HS-27A (cell line): ENCODE measurements around the gene GTPBP4.

Experiments
- DNase-seq: peaks from one replicate; pipeline ENCODE4 v3.0.0-alpha.2; 2012; ENCODE audit warnings: low read depth, missing footprints

Gene GTPBP4

DNA sequence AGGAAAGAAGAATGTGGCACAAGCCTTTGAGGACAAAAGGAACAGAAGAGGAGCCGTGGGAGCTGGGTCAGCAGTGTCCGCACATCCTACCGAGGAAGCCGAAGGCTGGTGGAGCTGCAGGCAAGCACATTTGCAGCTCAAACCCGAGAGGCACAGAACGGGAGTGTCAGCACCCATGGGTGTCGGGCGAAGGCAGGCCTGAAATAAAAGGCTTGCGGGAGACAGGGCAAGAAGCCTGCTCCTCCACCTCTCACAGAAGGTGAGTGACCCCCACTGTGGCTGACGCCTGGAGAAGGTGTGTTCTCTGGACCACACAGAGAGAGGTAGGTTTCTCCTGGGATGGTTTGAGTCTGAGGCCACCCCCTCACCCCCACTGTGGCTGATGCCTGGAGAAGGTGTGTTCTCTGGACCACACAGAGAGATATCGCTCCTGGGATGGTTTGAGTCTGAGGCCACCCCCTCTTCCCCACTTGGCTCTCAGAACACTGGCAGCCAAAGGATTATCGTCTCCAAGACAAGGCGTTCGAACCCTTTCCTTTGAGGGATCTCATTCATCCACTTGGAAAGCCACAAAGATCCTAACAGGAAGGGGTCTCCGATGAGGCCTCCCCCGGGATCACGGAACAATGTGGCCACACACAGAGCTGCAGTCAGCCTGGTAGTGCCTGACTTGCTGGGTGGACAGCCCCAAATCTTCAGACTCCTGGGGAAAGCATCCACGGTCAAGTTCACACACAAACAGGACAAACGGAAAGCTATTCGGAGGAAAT lies 21.6 kb upstream of the GTPBP4 start:
- DNase-seq: no peak

DNA sequence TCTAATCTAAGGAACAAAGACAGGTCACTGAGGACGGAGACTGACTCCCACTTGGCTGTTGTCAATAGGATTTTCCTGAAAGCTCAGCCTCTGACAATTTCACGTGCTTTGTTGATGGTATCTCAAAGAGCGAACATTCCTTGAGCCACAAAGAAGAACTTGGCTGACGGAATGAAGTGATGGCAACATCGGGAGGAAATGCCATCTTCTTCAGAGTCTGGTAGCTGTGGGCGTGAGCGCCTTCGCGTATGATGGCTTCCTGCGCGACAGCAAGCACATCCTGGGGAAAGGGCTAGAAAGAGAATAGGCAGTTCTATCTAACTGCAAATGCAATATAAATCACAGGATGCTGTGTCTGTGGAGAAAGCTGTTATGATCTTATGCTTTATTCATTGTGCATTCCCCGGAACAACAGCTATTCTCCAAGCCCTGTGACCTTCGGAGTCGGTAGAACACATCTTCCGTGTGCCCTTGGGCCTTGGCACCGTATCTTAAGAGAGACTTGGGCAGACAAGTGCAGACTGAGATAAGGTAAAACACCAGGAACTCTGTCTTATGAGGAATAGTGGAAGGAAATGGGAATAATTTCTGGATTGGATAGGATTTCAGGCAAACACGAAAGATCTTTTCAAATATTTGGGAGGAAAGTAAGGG lies 19.6 kb upstream of the GTPBP4 start:
- no peak for DNase-seq

GRCh38 chr10:969473-970150 lies 18.6 kb upstream of the GTPBP4 start:
- DNase-seq: no peak

- DNase-seq: no peak
Measured at GRCh38 chr10:970311-971149, 17.7 kb upstream of the GTPBP4 start.

DNA sequence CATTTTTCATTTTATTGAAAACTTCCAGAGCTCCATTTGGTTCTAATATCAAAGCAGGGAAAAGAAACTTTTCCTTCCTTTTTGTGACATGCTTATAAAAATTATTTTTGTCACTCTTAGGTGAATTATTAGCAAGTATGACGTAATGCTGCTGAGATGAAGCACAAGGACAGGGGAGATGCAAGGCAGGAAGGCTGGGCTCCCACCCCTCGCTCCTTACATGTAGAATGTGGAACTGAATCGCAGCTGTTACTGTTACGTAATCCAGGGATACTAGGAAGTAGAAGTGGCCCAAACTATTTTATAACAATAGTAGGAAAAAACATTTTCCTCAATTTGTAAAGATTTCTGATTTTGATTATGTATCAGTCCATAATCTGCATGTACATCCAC lies 17.1 kb upstream of the GTPBP4 start:
- DNase-seq: no peak

- DNase-seq: no peak
Measured at GRCh38 chr10:971613-972012, 16.6 kb upstream of the GTPBP4 start.

DNA sequence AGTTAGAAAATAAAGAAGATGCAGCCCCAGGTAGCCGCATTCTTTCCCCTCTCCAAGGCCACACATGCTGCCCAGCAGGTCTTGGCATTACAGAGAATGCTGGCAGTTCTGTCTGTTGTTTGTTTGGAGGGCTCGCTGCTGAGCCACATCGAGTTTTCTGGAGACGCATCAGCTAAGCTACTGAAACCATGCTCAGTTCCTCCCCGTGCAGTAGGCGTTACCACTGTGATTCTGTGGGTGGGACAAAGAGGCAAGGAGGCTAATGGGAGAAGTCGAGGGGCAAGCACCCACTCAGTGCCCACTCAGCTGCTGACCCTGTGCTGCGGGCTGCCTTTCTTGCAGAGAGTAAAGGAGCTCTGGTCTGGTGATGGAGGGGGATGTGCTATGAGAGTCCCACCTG lies 15.5 kb upstream of the GTPBP4 start:
- DNase-seq: no peak

GRCh38 chr10:974038-974784 lies 14.0 kb upstream of the GTPBP4 start:
- no peak for DNase-seq

DNA sequence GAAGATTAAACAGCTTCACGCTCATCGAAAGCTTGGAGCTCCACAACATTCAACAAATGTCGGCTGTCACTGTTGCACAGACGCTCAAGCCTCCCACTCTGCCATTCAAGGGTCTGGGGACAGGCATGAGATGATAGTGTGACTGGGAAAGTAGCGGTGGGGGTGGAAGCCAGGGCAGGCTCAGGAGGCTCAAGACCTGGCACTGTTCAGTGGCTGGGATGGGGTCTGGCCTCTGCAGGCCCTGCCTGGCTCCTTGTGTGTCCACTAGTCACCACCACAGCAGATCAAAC lies 13.5 kb upstream of the GTPBP4 start:
- DNase-seq: no peak

DNA sequence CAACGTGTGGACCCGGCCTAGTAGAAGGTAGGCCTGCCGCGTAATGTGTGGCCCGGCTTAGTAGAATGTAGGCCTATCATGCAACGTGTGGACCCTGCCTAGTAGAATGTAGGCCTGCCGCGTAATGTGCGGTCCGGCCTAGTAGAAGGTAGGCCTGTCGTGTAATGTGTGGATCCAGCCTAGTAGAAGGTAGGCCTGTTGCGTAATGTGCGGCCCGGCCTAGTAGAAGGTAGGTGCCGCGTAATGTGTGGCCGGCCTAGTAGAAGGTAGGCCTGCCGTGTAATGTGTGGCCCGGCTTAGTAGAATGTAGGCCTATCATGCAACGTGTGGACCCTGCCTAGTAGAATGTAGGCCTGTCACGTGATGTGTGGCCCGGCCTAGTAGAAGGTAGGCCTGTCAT lies 11.9 kb upstream of the GTPBP4 start:
- no peak for DNase-seq

DNA sequence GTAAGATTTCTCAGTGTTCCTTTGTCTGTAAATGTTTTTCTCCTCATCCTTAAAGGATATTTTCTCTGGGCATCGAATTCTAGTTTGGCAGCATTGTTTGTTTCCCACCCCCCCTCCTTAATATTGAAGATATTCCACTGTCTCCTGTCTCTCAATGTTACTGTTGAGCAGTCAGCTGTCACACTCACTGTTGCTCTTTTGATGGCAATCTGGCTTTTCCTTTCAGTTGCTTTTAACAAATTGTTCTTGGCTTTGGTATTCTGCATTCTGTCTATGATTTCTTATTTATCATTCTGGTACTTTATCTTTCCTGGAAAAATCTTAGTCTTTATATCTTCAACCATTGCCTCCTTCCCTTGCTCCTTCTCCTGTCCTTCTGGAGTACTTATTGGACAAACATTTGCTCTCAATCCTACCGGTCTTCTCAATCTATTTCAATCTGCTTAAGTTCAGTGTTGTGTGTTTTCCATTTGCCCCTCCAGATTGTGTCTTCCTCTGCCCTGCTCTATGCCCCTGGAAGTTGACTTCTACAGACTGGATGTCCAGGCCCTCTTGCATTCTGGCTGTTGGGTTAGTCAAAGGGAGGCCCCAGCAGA lies 9.3 kb upstream of the GTPBP4 start:
- no peak for DNase-seq

- DNase-seq: no peak
Measured at GRCh38 chr10:980468-981093, 7.7 kb upstream of the GTPBP4 start.

- no peak for DNase-seq
Measured at GRCh38 chr10:983401-983800, 4.8 kb upstream of the GTPBP4 start.

DNA sequence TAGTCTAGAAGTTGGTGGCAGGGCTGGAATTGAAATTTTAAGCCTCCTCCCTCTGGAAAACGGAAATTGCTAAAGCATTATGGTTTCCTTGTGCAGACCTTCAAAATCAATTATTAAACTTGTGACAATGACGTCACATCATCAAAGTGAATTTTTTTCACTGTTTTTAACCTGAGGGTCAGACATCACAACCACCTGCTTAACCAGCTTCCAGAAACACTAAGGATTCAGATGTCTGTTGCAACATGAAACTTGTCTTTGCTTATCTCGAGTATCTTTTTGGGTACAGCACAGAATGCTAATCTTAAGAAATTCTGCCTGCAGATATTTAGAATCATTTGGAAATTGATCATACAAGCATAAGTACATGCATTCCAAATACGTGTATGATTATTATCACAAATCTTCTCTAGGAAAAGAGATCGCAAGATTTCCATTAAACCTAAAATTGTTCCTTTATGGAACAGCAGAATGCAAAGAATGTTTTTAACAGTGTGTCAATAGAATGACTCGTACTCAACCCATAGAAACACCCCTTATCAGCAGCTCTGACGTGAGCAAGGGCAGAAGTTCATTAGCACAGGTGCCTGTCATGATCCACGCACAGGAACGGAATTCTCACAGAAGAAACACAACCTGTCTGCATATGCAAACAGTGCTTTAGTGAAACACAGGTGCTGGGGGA lies 4.1 kb upstream of the GTPBP4 start:
- peak; percentile 43 for DNase-seq

- DNase-seq: no peak
Measured at GRCh38 chr10:985361-985760, 2.9 kb upstream of the GTPBP4 start.

GRCh38 chr10:986137-986825 lies 2.0 kb upstream of the GTPBP4 start:
- peak; percentile 57 for DNase-seq

DNA sequence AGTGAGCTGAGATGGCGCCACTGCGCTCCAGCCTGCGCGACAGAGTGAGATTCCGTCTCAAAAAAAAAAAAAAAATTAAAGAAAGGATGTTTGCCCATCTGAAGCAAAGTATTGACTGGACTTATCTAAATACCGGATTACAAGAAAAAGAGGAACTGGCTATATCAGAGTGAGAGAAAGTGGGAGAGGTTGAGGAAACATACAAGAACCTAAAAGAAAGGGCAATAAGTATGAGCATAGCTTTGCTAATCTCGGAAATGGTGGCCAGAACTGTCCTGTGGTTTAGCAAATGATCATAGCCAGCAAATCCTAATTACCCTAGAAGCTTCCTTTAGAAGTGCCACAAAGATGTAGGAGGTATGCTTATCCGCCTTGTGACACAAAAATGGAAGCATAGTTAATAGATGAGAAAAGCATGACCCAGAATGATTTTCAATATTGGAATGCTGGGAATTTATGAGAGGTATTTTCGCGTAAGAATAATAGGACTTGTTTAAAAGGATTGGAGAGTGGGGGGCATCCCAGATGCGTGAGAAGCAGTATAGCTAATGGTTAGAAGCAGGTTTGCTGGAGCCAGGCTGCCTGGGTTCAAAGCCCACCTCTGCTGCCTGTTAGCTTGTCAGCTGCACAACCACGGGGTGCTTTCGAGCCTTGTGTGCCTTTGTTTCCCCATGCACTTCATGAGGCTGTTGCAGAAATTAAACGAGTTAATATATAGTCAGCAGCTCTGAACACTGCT lies 1.2 kb upstream of the GTPBP4 start:
- DNase-seq: peak; percentile 80

DNA sequence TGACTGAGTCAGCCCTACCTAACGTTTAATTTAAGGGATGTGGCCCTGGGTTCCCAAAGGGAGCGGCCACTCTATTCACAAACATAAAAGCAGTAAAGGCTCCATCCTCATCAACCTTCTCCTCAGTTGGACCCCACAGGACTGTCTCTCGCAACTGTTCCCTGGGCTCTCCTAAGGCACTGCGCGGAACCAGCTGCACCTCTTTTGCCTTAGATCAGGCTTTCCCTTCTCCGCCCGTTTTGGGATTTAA lies 689 bp upstream of the GTPBP4 start:
- DNase-seq: no peak
